ENCODE results near the gene TSHZ2.
"Not testable (repeated sequence)": the region's sequence is repeated elsewhere in the genome, so short reads cannot be mapped to it uniquely, and the experiment has no call there.

TSHZ2 gene

GRCh38 chr20:52962183-52962582 is 10.0 kb upstream of the TSHZ2 start:
- DNase-seq (ENCODE audit: low spot score) = no peak

DNA sequence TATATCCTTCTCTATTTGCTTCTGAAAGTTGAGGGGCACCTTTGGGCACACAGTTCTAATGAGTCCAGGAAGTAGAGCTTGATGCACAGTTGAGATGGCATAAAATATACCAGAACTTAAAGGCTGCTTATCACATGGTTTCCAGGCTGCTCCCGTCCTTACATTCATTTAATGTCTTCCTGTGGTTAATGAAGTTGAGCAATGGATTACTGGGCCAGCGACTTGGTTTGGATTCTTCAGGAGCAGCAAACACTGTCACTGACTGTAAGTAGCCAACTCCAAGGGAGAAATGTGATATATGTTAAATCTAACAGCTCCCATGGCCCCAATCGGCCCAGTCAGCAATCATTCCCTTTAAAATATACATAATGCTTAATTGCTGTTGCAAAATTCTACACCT is 9.0 kb upstream of the TSHZ2 start:
- DNase-seq (ENCODE audit: low spot score) = no peak

- DNase-seq (ENCODE audit: low spot score) = no peak
These were observed 8.0 kb upstream of the TSHZ2 start for GRCh38 chr20:52964131-52964530.

DNA sequence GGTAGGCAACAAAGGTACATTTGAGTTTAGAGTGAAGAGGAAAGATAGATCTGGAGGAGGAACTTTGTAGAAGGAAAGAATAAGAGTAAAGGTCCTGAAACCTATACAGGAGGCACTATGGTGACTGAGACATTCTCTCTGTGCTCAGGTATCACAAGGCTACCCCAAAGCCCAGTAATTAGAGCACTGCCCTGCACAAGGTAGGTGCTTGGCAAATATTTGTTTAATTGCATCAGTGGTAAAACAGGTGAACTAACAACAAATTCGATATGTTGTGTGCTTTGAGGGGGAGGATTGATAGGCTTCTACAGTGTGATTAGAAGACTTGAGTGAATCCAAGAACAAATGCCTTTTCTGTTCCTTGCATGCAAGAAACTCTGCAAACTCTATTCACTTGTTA is 6.8 kb upstream of the TSHZ2 start:
- DNase-seq (ENCODE audit: low spot score) = no peak

DNA sequence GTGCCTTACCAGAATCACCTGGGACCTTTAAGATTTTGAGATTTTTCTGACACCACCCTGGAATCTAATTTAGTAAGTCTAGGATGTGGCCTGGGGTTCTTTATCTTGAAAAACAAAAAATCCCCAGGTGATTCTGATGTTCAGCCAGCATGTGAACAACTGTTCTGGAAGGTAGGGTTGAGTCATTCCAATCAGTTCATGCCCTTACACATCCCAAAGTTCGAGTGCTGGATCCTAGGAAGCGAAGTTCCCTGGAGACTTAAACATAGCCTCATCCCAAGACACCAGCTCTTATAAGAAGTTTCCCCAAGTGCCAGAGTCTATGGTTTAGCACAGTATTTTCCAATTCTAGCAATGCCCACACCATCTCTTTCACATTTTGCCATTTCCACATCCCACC is 6.3 kb upstream of the TSHZ2 start:
- no peak for DNase-seq (ENCODE audit: low spot score)

DNA sequence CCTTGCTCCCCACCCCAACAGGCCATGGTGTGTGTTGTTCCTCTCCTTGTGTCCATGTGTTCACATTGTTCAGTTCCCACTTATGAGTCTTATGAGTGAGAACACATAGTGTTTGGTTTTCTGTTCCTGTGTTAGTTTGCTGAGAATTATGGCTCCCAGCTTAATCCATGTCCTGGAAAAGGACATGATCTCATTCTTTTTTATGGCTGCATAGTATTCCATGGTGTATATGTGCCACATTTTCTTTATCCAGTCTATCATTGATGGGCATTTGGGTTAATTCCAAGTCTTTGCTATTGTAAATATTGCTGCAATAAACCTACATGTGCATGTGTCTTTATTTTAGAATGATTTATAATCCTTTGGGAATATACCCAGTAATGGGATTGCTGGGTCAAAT is 5.6 kb upstream of the TSHZ2 start:
- DNase-seq (ENCODE audit: low spot score) = not testable (repeated sequence)

DNA sequence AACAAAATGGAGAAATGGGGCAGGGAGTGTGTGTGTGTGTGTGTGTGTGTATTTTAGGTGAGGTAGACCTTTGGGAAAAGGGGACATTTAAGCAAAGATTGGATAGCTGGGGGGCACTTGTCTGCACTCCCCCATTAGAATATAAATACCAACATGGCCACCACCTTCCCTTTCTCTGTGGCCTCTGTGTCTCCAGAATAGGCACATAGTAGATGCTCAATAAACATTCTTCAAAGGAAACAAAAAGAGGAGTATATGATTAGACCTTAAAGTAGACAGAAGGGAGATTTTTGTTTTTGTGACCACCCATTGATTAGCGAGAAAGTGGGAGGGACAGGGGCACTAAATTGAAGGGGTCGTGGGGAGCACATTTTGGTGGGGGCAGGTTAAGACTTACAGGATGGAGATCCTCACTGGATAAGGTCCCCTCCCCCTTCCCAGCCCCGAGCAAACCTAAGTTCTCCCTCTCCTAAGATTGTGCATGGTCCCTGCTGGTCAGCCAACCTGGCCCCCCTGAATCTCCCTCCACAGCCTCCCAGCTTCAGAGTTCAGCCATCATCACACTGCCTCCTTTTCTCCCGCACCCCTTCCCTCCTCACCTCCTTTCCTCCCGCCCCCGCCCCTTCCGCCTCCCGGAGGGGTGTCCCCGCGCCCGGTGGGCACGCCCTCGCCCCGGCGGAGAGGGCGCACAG is 514 bp upstream of the TSHZ2 start:
- peak; percentile 69 for DNase-seq (ENCODE audit: low spot score)

- peak; percentile 73 for DNase-seq (ENCODE audit: low spot score)
These were observed 1.0 kb downstream of the TSHZ2 start for GRCh38 chr20:52972965-52973819.

- no peak for DNase-seq (ENCODE audit: low spot score)
These were observed 2.0 kb downstream of the TSHZ2 start for GRCh38 chr20:52974179-52974594.

DNA sequence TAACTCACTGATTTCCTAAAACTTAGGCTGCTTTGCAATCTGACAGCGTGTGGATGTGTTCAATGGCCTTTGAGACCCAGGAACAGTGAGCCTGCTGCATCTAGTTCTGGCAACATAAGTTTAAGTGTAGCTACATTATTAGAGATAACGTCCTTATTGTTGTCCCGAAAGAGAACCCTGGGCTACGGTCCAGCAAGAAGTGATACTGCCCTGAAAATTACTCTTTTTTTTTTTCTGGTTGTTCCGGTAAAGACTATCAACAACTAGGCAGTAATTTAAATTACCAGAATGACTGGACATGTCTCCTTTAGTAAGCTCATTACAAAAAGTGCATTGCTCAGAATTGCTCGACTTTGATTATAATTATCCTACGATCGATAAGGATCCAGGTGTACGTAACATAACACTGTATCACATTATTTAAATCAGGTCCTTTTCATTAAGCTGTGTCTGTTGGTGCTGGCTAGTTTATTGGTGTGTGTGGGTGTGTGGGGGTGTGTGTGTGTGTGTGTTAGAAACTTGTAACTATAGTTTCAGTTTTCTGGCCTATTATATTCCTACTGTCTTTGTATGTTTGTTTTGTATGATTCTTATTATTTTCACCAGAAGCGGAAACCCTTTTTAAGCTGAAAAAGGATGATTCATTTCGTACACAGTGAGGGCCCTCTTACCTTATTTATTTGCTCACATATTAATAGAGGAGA is 3.0 kb downstream of the TSHZ2 start:
- no peak for DNase-seq (ENCODE audit: low spot score)

DNA sequence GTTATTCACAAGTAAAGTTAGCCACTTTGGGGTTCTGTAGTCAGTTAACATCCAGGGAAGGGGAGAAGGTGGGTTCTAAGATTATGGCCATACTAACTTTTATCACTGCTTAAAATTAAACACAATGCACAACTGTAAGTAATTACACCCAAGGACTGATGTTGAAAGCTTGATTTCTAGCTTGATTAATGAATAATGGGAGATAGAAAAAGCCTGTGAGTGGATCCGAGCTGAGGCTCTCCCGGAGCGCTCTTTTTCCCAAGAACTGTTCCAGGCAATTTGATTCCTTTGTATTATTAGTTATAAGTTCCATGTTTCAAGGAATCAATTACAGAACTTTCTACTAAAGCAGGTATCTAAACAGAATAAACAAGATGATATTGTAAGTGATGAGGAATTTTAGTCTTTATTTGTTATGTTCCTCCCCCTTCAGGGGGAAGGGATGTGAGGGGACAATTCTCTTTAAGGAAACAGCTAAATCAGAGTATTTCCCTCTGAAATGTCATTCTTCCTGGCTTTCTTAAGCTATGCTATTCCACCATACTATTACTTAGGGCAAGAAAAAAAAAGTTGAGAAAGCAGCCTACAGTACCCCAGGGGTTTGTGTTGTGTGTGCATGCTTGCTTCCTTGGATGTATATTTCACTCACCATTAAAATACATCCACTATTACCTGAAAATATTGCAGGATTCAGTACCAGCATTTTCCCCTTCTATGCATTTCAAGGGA is 3.8 kb downstream of the TSHZ2 start:
- no peak for DNase-seq (ENCODE audit: low spot score)

DNA sequence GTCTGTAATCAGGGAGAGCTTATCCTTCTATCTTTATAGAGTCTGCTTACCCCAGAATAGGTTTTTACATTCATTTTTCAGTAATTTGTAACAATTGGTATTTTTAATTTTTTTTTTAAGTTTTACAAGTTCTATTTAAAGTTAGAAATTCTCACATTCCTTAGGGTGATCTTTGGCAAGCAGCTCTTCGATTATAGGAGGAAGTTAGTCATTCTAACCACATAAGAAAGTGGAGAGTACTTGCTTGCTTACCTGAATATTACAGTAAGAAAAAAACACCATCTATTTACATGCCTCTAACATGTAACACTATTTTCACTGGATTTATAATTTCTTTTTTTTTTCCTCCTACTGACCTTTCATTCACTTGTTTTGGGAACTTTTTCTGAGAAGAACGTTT is 6.7 kb downstream of the TSHZ2 start:
- no peak for DNase-seq (ENCODE audit: low spot score)

- DNase-seq (ENCODE audit: low spot score) = no peak
These were observed 8.9 kb downstream of the TSHZ2 start for GRCh38 chr20:52981051-52981450.

GRCh38 chr20:52983726-52984450 is 11.7 kb downstream of the TSHZ2 start:
- no peak for DNase-seq (ENCODE audit: low spot score)

DNA sequence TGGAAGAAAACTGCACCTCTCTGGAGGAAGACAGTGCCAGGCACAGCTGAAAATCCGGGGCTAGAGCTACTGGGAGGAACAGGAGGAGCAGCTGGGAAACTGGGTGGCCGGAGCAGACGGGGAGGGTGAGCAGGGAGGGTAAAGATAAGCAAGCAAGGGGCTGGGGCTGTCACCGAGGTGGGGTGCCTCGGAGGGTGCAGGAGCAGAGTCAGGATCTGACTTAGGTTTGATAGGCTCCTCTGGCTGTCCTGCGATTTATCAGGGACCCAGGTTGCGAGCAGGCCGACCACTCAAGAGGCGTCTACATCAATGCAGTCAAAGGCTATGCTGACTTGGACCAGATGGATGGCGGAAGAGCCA is 12.3 kb downstream of the TSHZ2 start:
- DNase-seq (ENCODE audit: low spot score) = no peak

DNA sequence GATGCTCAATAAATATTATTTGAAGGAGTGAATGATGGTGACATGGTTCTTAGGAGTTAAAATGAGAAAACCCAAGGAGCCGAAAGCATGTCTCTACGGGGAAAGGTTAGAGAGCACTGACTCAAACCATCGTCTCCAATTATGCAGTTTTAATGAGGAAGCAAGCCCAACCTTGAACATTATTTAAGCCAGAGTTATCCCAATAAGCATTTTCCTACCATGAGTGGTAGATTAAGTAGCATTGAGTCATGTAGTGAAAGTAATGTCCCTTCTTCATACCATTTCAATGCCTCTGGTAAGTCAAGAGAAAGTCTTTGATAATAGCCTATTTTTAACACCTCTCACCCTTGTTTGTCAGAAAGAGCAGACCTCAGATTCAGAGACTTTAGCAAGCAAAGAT is 13.5 kb downstream of the TSHZ2 start:
- no peak for DNase-seq (ENCODE audit: low spot score)

- DNase-seq (ENCODE audit: low spot score) = no peak
These were observed 15.1 kb downstream of the TSHZ2 start for GRCh38 chr20:52987295-52987694.

- no peak for DNase-seq (ENCODE audit: low spot score)
These were observed 19.7 kb downstream of the TSHZ2 start for GRCh38 chr20:52991830-52992229.

DNA sequence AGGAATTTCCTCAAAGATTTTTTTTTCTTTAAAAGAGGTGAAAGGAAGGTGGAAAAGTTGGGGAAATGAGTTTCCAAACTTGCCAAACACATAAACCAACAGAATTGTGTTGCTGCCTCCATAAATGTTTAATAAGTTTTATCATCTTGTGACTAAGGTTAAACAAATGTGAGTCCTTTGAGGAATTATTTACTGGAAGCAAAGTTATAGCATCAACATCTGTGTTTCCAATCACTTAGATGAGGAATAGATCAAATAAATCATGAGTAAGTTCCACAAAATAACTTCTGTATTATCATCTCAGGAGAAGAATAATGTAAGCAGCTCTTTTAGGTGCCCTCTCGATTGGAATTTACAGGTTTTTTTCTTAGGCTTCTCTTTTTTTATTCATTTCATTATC is 20.5 kb downstream of the TSHZ2 start:
- DNase-seq (ENCODE audit: low spot score) = no peak

DNA sequence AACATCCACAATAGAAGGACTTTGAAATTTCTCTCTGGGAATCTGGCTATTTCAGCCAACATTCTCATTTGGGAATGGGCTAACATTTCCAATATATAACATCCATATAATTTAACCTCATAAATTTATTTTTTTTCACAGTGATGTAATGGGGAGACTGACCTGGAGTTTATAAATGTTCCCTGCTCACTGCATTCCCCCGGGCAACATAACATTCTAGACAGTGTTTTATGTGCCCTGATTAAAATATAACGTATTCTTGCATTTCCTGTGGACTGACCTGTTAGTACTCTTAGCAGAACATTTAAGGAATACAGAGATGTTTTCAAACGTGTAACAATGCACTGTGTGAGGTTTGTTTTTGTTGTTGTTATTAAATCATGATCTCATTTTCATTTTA is 20.9 kb downstream of the TSHZ2 start:
- DNase-seq (ENCODE audit: low spot score) = no peak

DNA sequence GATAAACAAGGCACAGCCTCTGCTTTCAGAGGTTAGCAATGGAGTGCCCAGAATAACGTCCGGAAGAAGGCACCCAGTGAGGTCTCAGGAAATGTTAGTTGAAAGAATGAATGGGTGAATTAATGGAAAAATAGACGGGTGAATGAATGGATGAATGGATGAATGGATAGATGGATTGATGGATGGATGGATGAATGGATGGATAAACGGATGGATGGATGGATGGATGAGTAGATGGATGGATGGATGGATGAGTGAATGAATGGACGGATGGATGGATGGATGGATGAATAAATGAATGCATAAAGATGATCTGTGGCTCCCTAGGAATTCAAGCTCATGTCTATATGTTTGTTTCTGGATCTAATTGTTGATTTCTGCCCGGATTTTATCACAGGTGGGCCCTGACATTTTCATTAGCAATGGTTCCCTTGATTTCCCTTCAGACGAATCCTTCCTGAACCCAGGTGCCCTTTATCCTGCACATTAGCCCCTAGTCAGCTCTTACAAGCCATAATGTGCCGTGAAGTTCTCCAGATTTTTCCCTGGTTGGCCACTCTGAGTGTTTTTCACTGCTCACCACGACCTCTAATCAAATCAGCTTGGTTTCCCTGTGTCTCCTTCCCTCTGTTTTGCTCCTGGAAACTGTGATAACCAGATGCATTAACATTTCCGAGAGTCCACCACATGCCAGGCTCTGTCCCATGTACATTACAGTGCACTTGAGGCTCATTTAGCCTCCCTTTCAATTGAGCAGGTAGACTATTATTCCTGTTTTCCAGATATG is 22.2 kb downstream of the TSHZ2 start:
- no peak for DNase-seq (ENCODE audit: low spot score)

All from left forelimb (tissue), 1 donor.